HEK293T (cell line): ENCODE measurements around the gene FAM193A.

Experiments used
- ELF4 ChIP-seq: fragments of 450-650 bp; IDR thresholded peaks from 2 replicates; pipeline ENCODE4 v1.6.1; 2017; ENCODE audit warnings: antibody characterized with exemption
- FOXM1 ChIP-seq: fragments of 450-650 bp; IDR thresholded peaks from 2 replicates; pipeline ENCODE4 v1.6.1; 2017; ENCODE audit warnings: mild to moderate bottlenecking, borderline replicate concordance
- ZNF384 ChIP-seq: fragments of 450-650 bp; IDR thresholded peaks from 2 replicates; pipeline ENCODE4 v1.6.1; 2016

GRCh38 chr4:2755821-2756690 is 219.6 kb downstream of the FAM193A start, which contains the start of gene TNIP2:
- no peak for TF ChIP-seq FOXM1
- TF ChIP-seq ZNF384: no peak
- no peak for TF ChIP-seq ELF4
